Heart right ventricle (tissue), 16 donors: Measurements from ENCODE around the gene LGR5. TPM values are rescaled to one million over a fixed set of nuclear protein-coding genes. Genes with fewer than 3 reads are reported as not detected.

Source experiments
- ATAC-seq, 8 donors: fragments of 200-7000 bp; cut with Tn5 transposase; one replicate each; pipeline ENCODE4 v1.9.1; 2020; ENCODE audit warnings: mild to moderate bottlenecking in 8 of 8, moderate library complexity in 8 of 8, moderate number of reproducible peaks in 1 of 8
- DNase-seq, 2 donors: peaks; one replicate each; pipeline ENCODE4 v3.0.0-alpha.2; 2020
- H3K27ac ChIP-seq, 10 donors: fragments of 200-600 bp; sonication (generic) in 2 of 10; one replicate each; pipeline versions ENCODE4 v1.5.0 to v1.8.0; 2020 to 2022; ENCODE audit warnings: mild to moderate bottlenecking in 3 of 10
- H3K27me3 ChIP-seq, 7 donors: fragments of 200-600 bp; one replicate each; pipeline ENCODE4 v1.8.0; 2021 to 2022; ENCODE audit warnings: mild to moderate bottlenecking in 2 of 7
- H3K36me3 ChIP-seq, 9 donors: fragments of 200-600 bp; sonication (generic) in 1 of 9; one replicate each; pipeline versions ENCODE4 v1.5.0 to v1.8.0; 2020 to 2022; ENCODE audit warnings: mild to moderate bottlenecking in 2 of 9
- H3K4me1 ChIP-seq, 9 donors: fragments of 200-600 bp; sonication (generic) in 1 of 9; one replicate each; pipeline versions ENCODE4 v1.5.0 to v1.8.0; 2020 to 2022; ENCODE audit warnings: mild to moderate bottlenecking in 4 of 9
- H3K4me3 ChIP-seq, 10 donors: fragments of 200-600 bp; sonication (generic) in 2 of 10; one replicate each; pipeline versions ENCODE4 v1.5.0 to v1.8.0; 2020 to 2022; ENCODE audit warnings: mild to moderate bottlenecking in 7 of 10, moderate library complexity in 2 of 10
- H3K9me3 ChIP-seq, 11 donors: fragments of 200-600 bp in 10 of 11; sonication (generic) in 2 of 11; one replicate each; pipeline versions ENCODE4 v1.5.0 to v1.8.0; 2013 to 2022; ENCODE audit warnings: mild to moderate bottlenecking in 2 of 11, control low read depth in 1 of 11, moderate library complexity in 1 of 11
- CTCF ChIP-seq, 9 donors: fragments of 200-600 bp; sonication (generic) in 2 of 9; IDR thresholded peaks; one replicate each; pipeline versions ENCODE4 v1.5.0 to v1.8.0; 2021 to 2022; ENCODE audit warnings: antibody characterized with exemption in 9 of 9, mild to moderate bottlenecking in 5 of 9, moderate library complexity in 1 of 9
- WGBS, 2 donors: extraction: QIAGEN DNeasy Blood & Tissue Kit; methylation state at CpG; one replicate each; pipeline ENCODE4 v1.1.7; 2013; ENCODE audit warnings: inconsistent platforms in 1 of 2; 5-methylcytosine and 5-hydroxymethylcytosine counted together
- intact Hi-C, 10 donors: fragments of 100-400 bp; cut with DNase I; formaldehyde crosslinking; loops; one replicate each; pipeline versions ENCODE4 v1.11.1 to v1.14.2; 2022
- polyA plus RNA-seq, 2 donors: library from polyadenylated mRNA; stranded (reverse); fragments of 200-250 nt; gene quantifications; one replicate each; pipeline ENCODE4 v1.2.3, GENCODE V29; 2013
- total RNA-seq, 10 donors: library from RNA; stranded (reverse); fragmentation: NEBNext Ultra II Directional in 3 of 10; extraction: Animal tissue kit (Norgen Biotek cat#: 25700) in 3 of 10; gene quantifications; one replicate each; pipeline versions ENCODE4 v1.2.1 to v1.2.4, GENCODE V29; 2021 to 2023
- donor health status: Arrhythmogenic right ventricular cardiomyopathy.
- donor health status: ischemic (EF 13 %, LVEDD 7.1; RV severe dilation, severe dysfunction).
- donor health status: healthy with polysubstance abuse.
- donor health status: DM: no; HTN: yes; CAD: no.
- donor health status: DM: no; HTN: no; CAD: no.
- donor health status: ischemic (EF 25% LVEDD 6.9; RV normal size, moderate dysfunction).
- donor health status: ischemic (EF 25% LVEDD 5.7; RV mildly dilated, moderate dysfunction).
- donor health status: healthy.
- donor health status: DM: yes; HTN: yes; CAD: no.
- donor health status: Ischemic cardiomyopathy.
- donor health status: ischemic (EF 35%, LVEDD 5.7; RV mildly dilated, moderate dysfunction).
- donor health status: nonischemic (EF 11% LVEDD 7.7; RV severe dilation, severe dysfunction).
- donor health status: DM: yes; HTN: yes; CAD: no.
- donor health status: PGD.
- donor health status: ischemic (EF 29% LVEDD 5.4; RV normal size, mild dysfunction).
- donor health status: nonischemic (EF 23%, LVEDD 6.1; RV moderate dilation, normal function).

The LGR5 gene
- total and polyA plus RNA-seq, 12 donors, result 0.06 to 0.37 (median 0.07) TPM; not detected in 9

DNA sequence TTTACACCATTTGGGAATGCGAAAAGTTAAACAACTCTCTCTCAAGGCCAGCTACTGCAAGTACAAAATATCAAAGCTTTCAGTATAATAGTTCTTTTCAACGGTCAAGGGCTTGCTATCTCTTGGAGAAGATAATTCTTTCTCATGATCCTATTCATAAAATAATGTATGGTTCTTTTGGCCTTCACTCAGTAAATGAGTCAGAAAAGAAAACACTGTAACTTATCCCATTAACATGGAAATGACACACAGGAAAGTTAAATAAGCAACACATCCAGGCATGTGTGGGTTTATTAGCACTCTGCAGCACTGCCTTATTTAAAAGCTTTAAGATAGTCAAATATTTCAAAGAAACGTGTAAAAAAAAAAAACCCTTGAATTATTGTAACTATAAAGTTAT, 187.2 kb downstream of the LGR5 start:
- H3K4me1 ChIP-seq, result peaks cover 0 to 26% (median 9%) of the 10 kb centered on the region in 9 donors
- 40 to 51% methylated on average over 3 of the region's 3 CpGs for WGBS, 2 donors
- H3K4me3 ChIP-seq, result no peak overlapping the region
- intact Hi-C loops, result loop anchor here in 1 of 10 donors (1.0 kb wide), 1 partner anchor 12 kb away; no protein-coding TSS in a partner anchor
- DNase-seq, result no peak
- H3K9me3 ChIP-seq, result no peaks in the 10 kb centered on the region
- no peak for ATAC-seq
- peak overlapping the region in 6 of 10 donors; percentile 7 to 65 (median 19) for H3K27ac ChIP-seq
- H3K27me3 ChIP-seq, result no peaks in the 10 kb centered on the region
- H3K36me3 ChIP-seq, result peaks cover 0 to 100% (median 84%) of the 10 kb centered on the region in 9 donors
- no peak for TF ChIP-seq CTCF (IDR thresholded peaks at IDR 0.05)

GRCh38 chr12:71627438-71628002, 187.9 kb downstream of the LGR5 start:
- Histone ChIP-seq H3K9me3 (no peaks in the 10 kb centered on the region), H3K4me3 (no peak overlapping the region), H3K36me3 (peaks cover 0 to 100% (median 84%) of the 10 kb centered on the region in 9 donors)

More at GRCh38 chr12:71627438-71628002, 187.9 kb downstream of the LGR5 start:
- TF ChIP-seq CTCF (IDR thresholded peaks at IDR 0.05), result no peak
- 81% methylated on average over 2 of the region's 2 CpGs for WGBS, 2 donors
- intact Hi-C loops, result no loop called here
- H3K27ac ChIP-seq, result peak overlapping the region in 1 of 10 donors; percentile 38
- no peaks in the 10 kb centered on the region for H3K27me3 ChIP-seq
- ATAC-seq (no peak), DNase-seq (no peak)
- H3K4me1 ChIP-seq, result peaks cover 0 to 26% (median 9%) of the 10 kb centered on the region in 9 donors

Other genes starting within 250 kb of the LGR5 start
- gene ZFC3H1, start 224.1 kb downstream of the LGR5 start, total RNA-seq, result 10 to 100 TPM; 13.6 to 26.5 (median 17.2) TPM
- gene ZFC3H1, start 224.1 kb downstream of the LGR5 start, polyA plus RNA-seq, result 10 to 100 TPM in 1 of 2 donors, 1 to 10 TPM in 1; 6.9 to 23.4 TPM
- 1 to 10 TPM; 4.3 to 9.7 (median 6.8) TPM for gene THAP2, start 224.5 kb downstream of the LGR5 start, total RNA-seq
- 1 to 10 TPM; 2.3 to 2.8 TPM for gene THAP2, start 224.5 kb downstream of the LGR5 start, polyA plus RNA-seq
- 10 to 100 TPM; 17.4 to 32.2 (median 27.6) TPM for gene TMEM19, start 246.3 kb downstream of the LGR5 start, total RNA-seq
- 1 to 10 TPM; 6.4 to 9.8 TPM for gene TMEM19, start 246.3 kb downstream of the LGR5 start, polyA plus RNA-seq